Fibroblast of skin of abdomen (primary cell): ENCODE measurements around the gene THUMPD3.

Source experiments
- DNase-seq: peaks from one replicate; pipeline ENCODE4 v3.0.0-alpha.2; 2013

THUMPD3 gene

GRCh38 chr3:9361691-9362388, 1.0 kb upstream of the THUMPD3 start:
- no peak for DNase-seq

DNA sequence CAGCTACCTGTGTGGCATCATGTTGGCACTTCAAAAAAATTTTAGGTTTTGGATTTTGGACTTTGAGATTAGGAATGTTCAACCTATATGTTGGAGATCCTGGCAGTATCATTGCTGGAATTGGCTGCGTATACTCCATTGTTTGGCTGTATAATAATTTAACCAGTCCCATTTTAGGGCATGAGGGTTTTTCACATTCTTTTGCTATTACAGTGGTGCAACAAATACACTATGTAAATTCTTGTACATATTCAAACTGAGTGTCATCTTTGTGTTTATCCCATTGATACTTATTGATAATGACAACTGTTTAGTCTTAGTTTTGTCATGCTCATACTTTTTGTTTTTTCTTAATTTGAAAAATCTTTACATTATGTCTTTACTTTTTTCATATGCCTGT, 6.7 kb downstream of the THUMPD3 start:
- no peak for DNase-seq

DNA sequence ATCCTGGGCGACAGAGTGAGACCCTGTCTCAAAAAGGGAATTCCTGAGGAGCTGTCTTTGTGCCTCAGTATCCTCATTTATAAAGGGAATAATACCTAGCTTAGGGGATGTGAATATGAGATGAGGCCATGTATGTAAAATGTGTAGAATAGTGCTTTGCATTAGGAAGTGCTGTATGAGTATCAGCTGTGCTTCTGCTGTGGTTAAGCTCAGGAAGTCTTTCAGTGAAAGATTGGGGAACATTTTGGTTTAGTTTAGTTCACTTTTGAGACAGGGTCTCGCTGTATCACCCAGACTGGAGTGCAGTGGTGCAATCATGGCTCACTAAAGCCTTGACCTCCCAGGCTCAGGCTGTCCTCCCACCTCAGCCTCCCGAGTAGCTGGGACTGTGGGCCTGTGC, 10.6 kb downstream of the THUMPD3 start:
- no peak for DNase-seq

DNA sequence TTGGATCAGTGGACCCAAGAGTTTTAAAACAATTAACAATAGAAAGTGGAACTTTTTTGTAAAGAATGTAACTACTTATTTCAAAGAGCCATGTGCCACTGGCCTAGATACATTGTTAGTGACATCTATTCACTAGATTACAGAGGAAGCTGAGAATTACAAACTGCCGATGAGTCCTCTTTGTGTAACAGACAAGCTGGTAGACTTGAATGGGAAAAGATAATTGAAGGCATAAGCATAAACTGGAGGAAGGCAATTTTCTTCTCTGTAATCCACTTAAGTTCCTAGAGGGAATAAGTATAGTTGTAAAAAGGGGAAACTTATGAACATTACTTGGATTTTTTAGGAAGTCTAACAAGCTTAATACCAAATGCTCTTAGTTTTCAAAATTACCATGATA, 15.1 kb downstream of the THUMPD3 start:
- DNase-seq: no peak

GRCh38 chr3:9379327-9379726, 16.5 kb downstream of the THUMPD3 start:
- no peak for DNase-seq

GRCh38 chr3:9380014-9380413, 17.2 kb downstream of the THUMPD3 start:
- no peak for DNase-seq

DNA sequence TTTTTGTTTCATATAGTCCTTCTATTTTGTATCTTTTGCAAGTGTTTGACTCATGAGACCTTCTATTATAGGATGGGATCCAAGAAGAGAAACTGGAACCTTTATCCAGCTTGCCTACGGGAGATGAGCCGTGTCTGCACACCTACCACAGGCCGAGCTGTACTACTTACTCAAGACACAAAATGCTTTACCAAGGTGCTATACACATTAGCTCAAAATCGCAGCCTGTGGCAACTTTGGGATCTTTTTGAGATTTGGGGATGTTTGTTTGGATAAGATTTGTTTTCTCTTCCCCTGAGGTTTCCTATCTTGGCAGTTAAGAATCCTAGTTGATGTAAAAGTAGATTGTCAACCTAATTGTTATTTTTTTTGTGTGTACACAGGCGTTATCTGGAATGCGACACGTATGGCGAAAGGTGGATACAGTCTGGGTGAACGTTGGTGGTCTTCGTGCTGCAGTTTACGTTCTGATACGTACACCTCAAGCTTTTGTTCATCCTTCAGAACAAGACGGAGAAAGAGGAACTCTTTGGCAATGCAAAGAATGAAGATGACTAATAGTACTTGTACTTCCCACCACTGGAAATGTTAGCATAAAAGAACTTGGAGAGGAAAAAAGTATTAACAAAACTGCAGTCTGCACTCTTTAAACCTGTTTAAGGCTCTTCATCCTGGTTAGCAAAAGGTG, 21.4 kb downstream of the THUMPD3 start:
- DNase-seq: peak; percentile 35

- DNase-seq: no peak
Observed at GRCh38 chr3:9385187-9386077, 22.6 kb downstream of the THUMPD3 start.

- no peak for DNase-seq
Observed at GRCh38 chr3:9386078-9386459, 23.2 kb downstream of the THUMPD3 start.

- no peak for DNase-seq
Observed at GRCh38 chr3:9386501-9387321, 23.9 kb downstream of the THUMPD3 start.

DNA sequence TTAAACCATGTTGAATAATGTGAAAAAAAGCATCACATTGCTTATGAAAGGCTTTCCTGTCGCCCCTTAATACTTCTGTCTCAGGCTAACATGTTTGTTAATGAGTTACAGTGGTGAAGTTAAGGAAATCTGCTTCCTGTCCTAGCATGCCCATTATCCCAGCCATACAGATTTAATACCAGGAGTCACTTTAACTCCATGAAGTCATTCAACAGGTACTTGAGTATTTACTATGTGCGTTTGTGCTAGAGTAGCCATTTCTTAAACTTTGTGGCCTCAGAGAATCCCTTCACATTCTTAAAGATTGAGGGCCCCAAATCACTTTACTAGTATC, 24.4 kb downstream of the THUMPD3 start:
- no peak for DNase-seq

DNA sequence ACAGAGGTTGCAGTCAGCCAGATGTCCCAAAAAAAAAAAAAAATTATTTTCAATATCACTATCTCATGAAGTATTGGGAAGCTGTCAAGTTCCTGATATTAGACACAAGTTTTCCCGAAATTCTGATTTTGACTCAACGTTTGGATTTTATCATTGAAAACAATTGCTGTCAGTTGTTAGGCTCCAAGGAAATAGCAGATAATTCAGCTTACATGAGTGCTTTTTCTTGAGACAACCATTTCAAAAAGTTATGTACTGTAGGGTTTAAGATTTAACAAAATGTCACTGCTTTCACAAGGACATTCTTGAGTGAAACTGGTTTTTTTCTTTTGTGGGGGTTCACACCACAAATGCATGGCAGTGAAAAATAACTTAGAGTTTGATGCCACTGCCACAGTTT, 25.3 kb downstream of the THUMPD3 start:
- no peak for DNase-seq

DNA sequence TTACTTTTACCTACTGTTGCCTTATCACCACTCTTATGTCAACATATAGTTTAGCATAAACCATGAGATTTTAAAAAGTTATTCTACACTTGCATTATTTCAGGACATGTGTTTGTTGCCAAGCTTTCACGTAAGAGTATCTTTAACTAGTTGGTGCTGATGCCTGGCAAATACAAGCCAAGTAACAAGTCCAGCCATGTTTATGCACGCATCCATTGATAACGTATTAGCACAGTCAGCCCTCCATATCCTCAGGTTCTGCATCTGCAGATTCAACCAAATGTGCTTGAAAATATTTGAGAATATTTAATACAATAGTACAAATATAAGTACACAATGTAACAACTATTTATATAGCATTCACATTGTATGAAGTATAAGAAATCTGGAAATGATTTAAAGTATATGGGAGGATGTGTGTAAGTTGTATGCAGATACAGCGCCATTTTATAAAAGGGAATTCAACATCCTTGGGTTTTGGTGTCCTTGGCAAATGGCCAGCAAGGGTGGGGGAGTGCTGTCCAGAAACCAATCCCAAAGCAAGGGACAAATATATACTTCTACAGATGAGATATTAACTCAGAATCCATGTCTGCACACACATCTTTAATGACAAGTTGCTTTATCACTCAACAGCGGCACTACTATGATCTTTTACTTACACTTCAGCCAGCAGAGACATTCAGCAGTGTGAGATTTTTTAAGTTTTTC, 25.9 kb downstream of the THUMPD3 start:
- no peak for DNase-seq

- DNase-seq: no peak
Observed at GRCh38 chr3:9390265-9390888, 27.5 kb downstream of the THUMPD3 start.

DNA sequence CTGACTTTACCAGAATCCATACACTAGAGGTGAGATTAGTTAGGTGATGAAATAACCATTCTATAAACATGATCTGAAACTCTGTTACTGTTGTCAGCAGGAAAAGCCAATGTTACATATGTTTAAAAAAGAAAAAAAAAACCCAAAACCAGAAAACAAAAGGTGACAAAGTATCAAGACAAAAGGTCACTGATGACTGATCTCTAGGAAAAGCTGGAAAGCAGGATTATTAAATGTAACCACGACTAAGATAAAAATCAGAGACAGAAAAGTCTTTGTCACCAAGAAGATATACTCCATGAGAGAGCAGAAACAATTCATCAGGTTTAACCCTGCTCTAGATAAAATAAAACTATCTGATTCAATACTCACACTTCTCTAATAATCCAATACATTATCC, 29.2 kb downstream of the THUMPD3 start:
- DNase-seq: no peak

GRCh38 chr3:9395570-9396300, 32.9 kb downstream of the THUMPD3 start:
- no peak for DNase-seq

- DNase-seq: peak; percentile 97
Observed at GRCh38 chr3:9396301-9396631, 33.4 kb downstream of the THUMPD3 start.

DNA sequence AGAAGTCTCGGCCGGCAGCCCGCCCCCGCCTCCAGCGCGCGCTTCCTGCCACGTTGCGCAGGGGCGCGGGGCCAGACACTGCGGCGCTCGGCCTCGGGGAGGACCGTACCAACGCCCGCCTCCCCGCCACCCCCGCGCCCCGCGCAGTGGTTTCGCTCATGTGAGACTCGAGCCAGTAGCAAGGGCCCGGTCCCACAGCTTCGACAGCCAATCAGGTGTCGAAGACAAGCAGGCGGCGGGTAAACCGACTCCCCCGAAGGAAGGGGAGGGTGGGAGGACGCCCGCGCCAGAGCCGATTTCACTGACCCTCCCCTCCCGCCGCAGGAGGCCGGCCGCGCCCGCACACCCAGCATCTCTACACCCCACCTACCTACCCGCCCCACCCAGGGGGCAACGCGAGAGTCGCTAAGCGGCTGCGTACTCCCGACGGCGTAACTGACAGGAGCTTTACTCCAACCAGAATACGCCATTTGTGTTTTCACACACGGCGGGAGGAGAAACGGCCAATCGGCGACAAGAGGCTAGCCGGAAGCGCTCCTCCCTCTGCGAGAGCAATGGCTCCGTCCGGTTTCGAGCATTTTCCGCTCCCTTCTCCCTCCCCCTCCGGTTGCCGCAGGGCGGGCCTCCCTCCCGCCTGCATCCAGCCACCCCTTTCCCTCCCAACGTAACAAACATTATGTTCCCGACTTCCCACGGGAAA, 33.9 kb downstream of the THUMPD3 start:
- DNase-seq: peak; percentile 100

DNA sequence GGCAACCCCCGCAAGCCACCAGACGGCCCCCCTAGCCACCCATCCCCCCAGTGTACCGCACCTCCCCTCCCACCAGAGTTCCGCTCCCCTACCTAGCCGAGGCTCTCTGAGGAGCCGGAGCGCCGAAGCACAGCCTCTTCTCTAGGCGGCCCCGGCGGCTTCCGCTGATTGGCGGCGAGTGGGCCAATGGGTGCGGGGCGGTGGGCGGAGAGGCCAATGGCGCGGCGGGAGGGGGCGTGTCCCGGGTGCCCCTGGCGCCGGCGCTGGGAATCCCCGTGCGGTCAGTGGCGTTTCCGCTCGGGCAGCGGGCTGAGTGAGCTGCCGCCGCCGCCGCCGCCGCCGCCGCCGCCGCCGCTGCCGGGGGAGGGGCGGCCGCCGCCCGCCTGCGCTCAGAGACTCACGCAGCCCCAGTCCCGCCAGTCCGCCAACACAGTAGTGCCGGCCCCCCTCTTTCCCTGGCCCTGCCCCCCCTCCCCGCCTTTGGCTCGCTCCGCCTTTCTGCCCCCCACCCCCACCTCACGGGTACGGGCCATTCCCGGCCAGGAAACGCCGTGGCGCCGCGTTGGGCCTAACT, 34.6 kb downstream of the THUMPD3 start, which contains the start of gene SETD5:
TSS of gene SETD5 (plus strand) at position 284 of the 574 bp plus-strand sequence. CDS start 31,324 bp downstream, outside the sequence.
- DNase-seq: peak; percentile 98
